ENCODE results near the gene LRRTM2.

Gene LRRTM2

DNA sequence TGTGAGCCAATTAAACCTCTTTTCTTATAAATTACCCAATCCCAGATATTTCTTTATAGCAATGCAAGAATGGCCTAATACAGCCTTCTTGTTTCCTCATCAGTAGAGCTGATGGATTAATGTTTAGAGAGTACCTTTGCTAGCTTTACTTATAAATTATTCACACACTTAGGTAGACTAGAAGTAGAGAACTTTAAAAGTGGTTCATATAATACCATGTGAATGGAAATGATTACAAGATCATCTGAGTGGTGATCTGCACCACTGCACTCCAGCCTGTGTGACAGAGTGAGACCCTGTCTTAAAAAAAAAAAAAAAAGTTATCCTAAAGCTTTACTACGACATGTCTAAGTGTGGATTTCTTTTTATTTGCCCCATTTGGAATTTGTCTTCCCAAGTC, 23.2 kb upstream of the LRRTM2 start:
- Mint-ChIP-seq H3K4me3 (no peak overlapping the region), H3K27me3 (peaks cover 6% of the 10 kb centered on the region), H3K9me3 (no peaks in the 10 kb centered on the region), H3K36me3 (no peaks in the 10 kb centered on the region), H3K4me1 (peaks cover 10% of the 10 kb centered on the region), H3K27ac (no peak overlapping the region)

GRCh38 chr5:138895918-138896317, 20.8 kb upstream of the LRRTM2 start:
- Mint-ChIP-seq H3K27me3 (peaks cover 3% of the 10 kb centered on the region), H3K36me3 (peaks cover 3% of the 10 kb centered on the region), H3K27ac (no peak overlapping the region), H3K9me3 (peaks cover 3% of the 10 kb centered on the region), H3K4me3 (no peak overlapping the region), H3K4me1 (peaks cover 8% of the 10 kb centered on the region)

GRCh38 chr5:138890644-138891043, 15.5 kb upstream of the LRRTM2 start:
- H3K36me3 Mint-ChIP-seq, result peaks cover 8% of the 10 kb centered on the region
- no peak overlapping the region for H3K27ac Mint-ChIP-seq
- peaks cover 1% of the 10 kb centered on the region for H3K27me3 Mint-ChIP-seq
- H3K4me3 Mint-ChIP-seq, result no peak overlapping the region
- no peaks in the 10 kb centered on the region for H3K4me1 Mint-ChIP-seq
- H3K9me3 Mint-ChIP-seq, result peaks cover 5% of the 10 kb centered on the region

GRCh38 chr5:138889994-138890393, 14.9 kb upstream of the LRRTM2 start:
- no peak overlapping the region for H3K4me3 Mint-ChIP-seq
- H3K9me3 Mint-ChIP-seq, result peaks cover 5% of the 10 kb centered on the region
- H3K27me3 Mint-ChIP-seq, result no peaks in the 10 kb centered on the region
- H3K27ac Mint-ChIP-seq, result no peak overlapping the region
- H3K36me3 Mint-ChIP-seq, result peaks cover 8% of the 10 kb centered on the region
- no peaks in the 10 kb centered on the region for H3K4me1 Mint-ChIP-seq

- Mint-ChIP-seq H3K27me3 (peaks cover 5% of the 10 kb centered on the region), H3K4me3 (no peak overlapping the region), H3K27ac (no peak overlapping the region), H3K4me1 (no peaks in the 10 kb centered on the region), H3K36me3 (no peaks in the 10 kb centered on the region), H3K9me3 (no peaks in the 10 kb centered on the region)
Observed at GRCh38 chr5:138884554-138884953, 9.4 kb upstream of the LRRTM2 start.

- Mint-ChIP-seq H3K9me3 (no peaks in the 10 kb centered on the region), H3K4me1 (no peaks in the 10 kb centered on the region), H3K36me3 (no peaks in the 10 kb centered on the region), H3K27me3 (peaks cover 5% of the 10 kb centered on the region), H3K4me3 (no peak overlapping the region), H3K27ac (no peak overlapping the region)
Observed at GRCh38 chr5:138884094-138884493, 9.0 kb upstream of the LRRTM2 start.

- H3K27me3 Mint-ChIP-seq, result peaks cover 5% of the 10 kb centered on the region
- no peaks in the 10 kb centered on the region for H3K4me1 Mint-ChIP-seq
- H3K27ac Mint-ChIP-seq, result no peak overlapping the region
- H3K9me3 Mint-ChIP-seq, result no peaks in the 10 kb centered on the region
- no peaks in the 10 kb centered on the region for H3K36me3 Mint-ChIP-seq
- H3K4me3 Mint-ChIP-seq, result no peak overlapping the region
Observed at GRCh38 chr5:138883211-138883610, 8.1 kb upstream of the LRRTM2 start.

GRCh38 chr5:138878437-138879235, 3.5 kb upstream of the LRRTM2 start:
- H3K4me3 Mint-ChIP-seq, result no peak overlapping the region

DNA sequence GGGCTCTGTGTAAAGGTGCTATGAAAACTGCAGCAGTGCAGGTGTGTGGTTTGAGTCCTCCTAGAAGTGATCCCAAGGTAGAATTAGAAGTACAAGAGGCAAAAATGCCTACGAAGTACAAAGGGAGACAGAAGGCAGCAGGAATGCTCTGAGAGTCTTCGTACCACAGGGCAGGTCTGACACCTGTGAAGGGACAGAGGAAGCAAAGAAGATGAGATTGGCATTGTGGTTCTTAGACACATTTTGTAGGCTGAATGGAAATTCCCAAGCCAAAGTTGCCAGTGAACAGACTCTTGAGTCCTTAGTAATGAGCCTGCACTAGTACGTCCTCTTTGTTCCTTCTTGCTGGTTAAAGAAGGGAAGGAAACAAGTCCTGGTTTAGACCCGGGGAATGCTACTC, 1.7 kb upstream of the LRRTM2 start:
- Mint-ChIP-seq H3K9me3 (no peaks in the 10 kb centered on the region), H3K27me3 (peaks cover 13% of the 10 kb centered on the region), H3K4me1 (peaks cover 6% of the 10 kb centered on the region), H3K4me3 (no peak overlapping the region), H3K27ac (no peak overlapping the region), H3K36me3 (no peaks in the 10 kb centered on the region)

More at GRCh38 chr5:138878437-138879235, 3.5 kb upstream of the LRRTM2 start:
- Mint-ChIP-seq H3K27ac (no peak overlapping the region), H3K4me1 (no peaks in the 10 kb centered on the region), H3K27me3 (peaks cover 13% of the 10 kb centered on the region), H3K9me3 (no peaks in the 10 kb centered on the region), H3K36me3 (no peaks in the 10 kb centered on the region)

- Mint-ChIP-seq H3K27me3 (peaks cover 16% of the 10 kb centered on the region), H3K4me1 (peaks cover 12% of the 10 kb centered on the region), H3K27ac (no peak overlapping the region), H3K4me3 (no peak overlapping the region), H3K36me3 (no peaks in the 10 kb centered on the region), H3K9me3 (no peaks in the 10 kb centered on the region)
Observed at GRCh38 chr5:138875946-138876345, 811 bp upstream of the LRRTM2 start.

GRCh38 chr5:138875552-138875875, 379 bp upstream of the LRRTM2 start:
- H3K4me1 Mint-ChIP-seq, result peaks cover 12% of the 10 kb centered on the region
- peaks cover 18% of the 10 kb centered on the region for H3K27me3 Mint-ChIP-seq
- H3K9me3 Mint-ChIP-seq, result no peaks in the 10 kb centered on the region
- H3K36me3 Mint-ChIP-seq, result no peaks in the 10 kb centered on the region
- no peak overlapping the region for H3K4me3 Mint-ChIP-seq
- no peak overlapping the region for H3K27ac Mint-ChIP-seq

DNA sequence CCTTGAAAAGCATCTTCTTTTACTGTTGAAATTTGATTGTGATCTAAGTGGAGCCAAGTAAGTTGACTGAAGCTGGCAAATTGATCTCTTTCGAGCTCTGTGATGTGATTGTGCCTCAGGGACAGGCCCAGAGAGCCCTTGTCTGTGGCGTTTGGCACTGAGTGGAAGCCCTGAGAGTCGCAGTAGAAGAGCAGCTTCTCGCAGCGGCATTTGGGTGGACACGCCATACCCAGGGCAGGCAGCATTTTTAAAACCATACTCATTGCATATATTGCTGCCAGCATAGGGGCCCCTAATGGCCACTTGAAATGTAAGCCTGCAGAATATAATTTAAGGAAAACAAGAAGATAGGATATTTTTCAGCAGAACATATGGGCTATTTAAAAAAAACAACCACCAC, 894 bp downstream of the LRRTM2 start:
- no peaks in the 10 kb centered on the region for H3K9me3 Mint-ChIP-seq
- H3K4me3 Mint-ChIP-seq, result no peak overlapping the region
- H3K36me3 Mint-ChIP-seq, result no peaks in the 10 kb centered on the region
- H3K4me1 Mint-ChIP-seq, result peaks cover 12% of the 10 kb centered on the region
- H3K27me3 Mint-ChIP-seq, result peaks cover 20% of the 10 kb centered on the region
- H3K27ac Mint-ChIP-seq, result no peak overlapping the region

DNA sequence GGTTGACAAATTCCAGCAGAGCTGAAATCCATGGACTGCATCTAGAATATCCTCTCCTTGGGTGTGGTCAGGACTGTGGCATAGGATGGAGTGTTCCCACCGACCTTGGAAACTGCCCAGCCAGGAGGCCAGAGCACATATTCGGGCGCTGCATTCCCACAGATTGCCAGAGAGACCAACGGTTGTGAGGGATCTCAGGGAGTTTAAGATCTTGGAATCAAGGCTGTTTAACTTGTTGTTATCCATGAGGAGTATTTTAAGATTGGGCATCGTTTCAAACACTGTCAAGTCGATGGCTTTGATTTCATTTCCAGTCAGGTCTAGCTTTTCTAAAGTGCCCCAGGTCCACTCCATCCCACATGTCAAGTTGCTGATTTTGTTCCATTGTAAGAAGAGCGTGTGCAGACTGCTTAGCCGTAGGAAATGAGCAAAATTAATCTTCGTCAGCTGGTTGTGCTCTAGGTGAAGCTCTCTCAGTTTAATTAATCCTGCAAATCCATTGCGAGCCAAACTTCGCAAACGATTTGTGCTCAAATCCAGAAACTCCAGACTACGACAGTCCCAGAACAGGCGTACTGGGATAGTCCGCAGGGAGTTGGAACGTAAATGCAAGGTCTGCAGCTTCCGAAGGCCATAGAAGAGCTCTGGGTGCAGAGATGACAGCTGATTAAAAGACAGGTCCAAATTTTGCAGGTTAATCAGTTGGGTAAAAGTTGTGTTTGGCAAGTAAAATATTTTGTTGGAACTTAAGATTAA, 1.5 kb downstream of the LRRTM2 start:
- no peak overlapping the region for H3K4me3 Mint-ChIP-seq
- H3K9me3 Mint-ChIP-seq, result no peaks in the 10 kb centered on the region
- peaks cover 12% of the 10 kb centered on the region for H3K4me1 Mint-ChIP-seq
- H3K27ac Mint-ChIP-seq, result peak overlapping the region; percentile 47
- peaks cover 20% of the 10 kb centered on the region for H3K27me3 Mint-ChIP-seq
- no peaks in the 10 kb centered on the region for H3K36me3 Mint-ChIP-seq

- Mint-ChIP-seq H3K36me3 (no peaks in the 10 kb centered on the region), H3K4me1 (peaks cover 12% of the 10 kb centered on the region), H3K4me3 (no peak overlapping the region), H3K27me3 (peaks cover 20% of the 10 kb centered on the region), H3K9me3 (no peaks in the 10 kb centered on the region), H3K27ac (no peak overlapping the region)
Observed at GRCh38 chr5:138872841-138873465, 2.2 kb downstream of the LRRTM2 start.

DNA sequence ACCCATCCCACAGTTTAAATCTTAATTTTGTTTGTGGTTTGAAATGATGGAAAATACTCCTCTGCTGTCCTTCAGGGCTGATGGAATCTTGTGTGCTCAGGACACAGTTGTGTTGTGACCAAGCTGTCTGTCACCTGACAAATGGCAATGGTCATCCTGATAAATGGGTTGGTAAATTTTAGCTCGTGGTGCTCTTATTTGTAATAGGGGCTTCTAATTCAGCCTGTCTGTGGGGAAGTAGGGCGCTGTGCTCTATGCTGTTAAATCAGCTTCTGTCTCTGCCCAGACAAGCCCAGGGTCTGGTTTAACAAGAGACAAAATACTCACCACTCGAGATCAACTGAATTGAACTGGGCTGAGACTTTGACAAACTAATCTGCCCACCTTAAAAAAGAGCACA, 4.5 kb downstream of the LRRTM2 start:
- H3K27ac Mint-ChIP-seq, result no peak overlapping the region
- no peaks in the 10 kb centered on the region for H3K36me3 Mint-ChIP-seq
- no peaks in the 10 kb centered on the region for H3K9me3 Mint-ChIP-seq
- no peak overlapping the region for H3K4me3 Mint-ChIP-seq
- peaks cover 12% of the 10 kb centered on the region for H3K4me1 Mint-ChIP-seq
- peaks cover 20% of the 10 kb centered on the region for H3K27me3 Mint-ChIP-seq
